GM18502 (cell line): ENCODE measurements around the gene PTTG1IP.

Experiments
- ATAC-seq: cut with Tn5 transposase; IDR thresholded peaks from one replicate; pipeline ENCODE4 v1.9.1; 2021; ENCODE audit warnings: mild to moderate bottlenecking; ENCODE audit not compliant: unreplicated experiment, poor library complexity

The PTTG1IP gene

DNA sequence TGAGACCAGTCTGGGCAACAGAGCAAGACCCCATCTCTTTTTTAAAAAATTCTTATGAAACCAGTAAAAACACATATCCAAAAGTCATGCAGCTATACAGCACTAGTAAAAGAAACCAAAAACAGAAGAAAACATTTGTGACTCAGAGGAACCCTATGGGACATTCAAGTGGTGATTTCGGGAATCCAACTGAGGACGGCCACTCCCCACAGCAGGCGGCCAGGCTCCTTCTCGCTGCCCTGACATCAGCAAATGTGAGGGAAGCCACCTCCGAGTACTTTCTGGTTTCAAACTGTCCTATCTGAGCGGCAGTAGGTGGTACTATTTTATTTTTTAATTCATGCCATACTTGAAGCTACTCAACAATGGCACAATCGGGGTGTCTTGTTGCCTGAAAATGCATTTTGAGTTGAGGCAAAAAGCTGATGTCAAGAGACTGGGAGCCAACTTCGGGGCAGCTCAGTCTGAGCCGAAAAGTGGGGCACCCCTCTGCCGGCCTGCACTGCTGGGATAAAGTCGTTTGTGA lies 58.9 kb downstream of the PTTG1IP start:
- no peak for ATAC-seq

GRCh38 chr21:44813727-44814126 lies 59.8 kb downstream of the PTTG1IP start:
- no peak for ATAC-seq

DNA sequence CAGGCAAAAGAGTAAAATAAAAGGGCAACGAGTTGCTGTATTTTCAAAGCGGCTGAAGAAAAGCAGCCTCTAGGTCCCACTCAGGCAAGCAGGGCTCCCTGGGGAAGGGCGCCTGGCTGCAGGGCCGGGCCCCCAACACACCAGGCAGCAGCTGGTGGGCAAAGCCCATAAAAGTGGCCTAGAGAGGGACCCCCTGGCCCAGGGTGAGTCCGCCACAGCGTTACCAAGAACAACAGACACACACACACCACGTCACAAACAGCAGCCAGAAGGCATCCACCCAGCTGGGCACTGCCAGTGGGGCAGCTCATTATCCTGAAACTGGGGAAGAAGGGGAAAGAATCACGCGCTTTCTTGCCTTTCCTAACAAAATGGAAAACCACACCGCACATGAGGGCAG lies 60.3 kb downstream of the PTTG1IP start:
- ATAC-seq, result no peak

- ATAC-seq, result no peak
Measured at GRCh38 chr21:44812640-44813039, 60.9 kb downstream of the PTTG1IP start.

GRCh38 chr21:44810779-44811178 lies 62.7 kb downstream of the PTTG1IP start:
- no peak for ATAC-seq

- ATAC-seq, result no peak
Measured at GRCh38 chr21:44805859-44806258, 67.6 kb downstream of the PTTG1IP start.

DNA sequence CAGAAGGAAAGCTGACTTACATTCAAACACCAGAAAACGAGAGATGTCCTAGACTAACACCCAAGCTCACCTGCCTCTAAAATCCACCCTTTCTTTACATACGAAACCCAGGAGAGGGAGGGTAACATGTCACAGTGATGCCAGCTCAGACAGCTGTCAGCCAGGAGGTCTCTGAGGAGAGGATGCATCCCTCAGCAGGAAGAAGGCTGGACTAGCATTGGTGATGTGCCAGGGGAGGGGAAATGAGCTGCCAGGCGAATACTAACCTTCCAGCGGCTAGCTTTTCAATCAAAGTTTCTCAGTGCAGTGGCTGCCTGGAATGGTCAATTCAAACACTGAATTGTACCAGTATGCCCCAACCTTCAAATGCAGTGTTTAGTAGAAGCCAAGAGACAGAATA lies 68.3 kb downstream of the PTTG1IP start:
- no peak for ATAC-seq

GRCh38 chr21:44804762-44805161 lies 68.7 kb downstream of the PTTG1IP start:
- no peak for ATAC-seq

DNA sequence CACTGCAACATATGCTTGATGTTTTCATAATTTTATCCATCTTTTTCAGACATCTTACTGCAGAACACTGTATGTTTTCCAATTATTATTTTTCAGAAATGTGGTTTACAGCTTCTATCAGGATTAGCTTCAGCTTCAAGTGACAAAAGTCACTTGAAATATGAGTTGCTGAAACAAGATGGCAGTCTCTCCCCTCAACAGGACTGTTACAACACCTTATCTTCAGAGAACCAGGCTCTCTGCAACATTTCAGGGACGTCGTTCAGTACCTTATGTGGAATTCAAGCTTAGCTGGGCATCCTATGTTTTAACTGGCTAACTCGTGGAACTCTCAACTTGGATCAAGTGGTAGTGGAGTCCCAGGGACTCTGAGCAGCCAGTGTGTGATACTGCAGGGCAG lies 69.8 kb downstream of the PTTG1IP start:
- no peak for ATAC-seq

DNA sequence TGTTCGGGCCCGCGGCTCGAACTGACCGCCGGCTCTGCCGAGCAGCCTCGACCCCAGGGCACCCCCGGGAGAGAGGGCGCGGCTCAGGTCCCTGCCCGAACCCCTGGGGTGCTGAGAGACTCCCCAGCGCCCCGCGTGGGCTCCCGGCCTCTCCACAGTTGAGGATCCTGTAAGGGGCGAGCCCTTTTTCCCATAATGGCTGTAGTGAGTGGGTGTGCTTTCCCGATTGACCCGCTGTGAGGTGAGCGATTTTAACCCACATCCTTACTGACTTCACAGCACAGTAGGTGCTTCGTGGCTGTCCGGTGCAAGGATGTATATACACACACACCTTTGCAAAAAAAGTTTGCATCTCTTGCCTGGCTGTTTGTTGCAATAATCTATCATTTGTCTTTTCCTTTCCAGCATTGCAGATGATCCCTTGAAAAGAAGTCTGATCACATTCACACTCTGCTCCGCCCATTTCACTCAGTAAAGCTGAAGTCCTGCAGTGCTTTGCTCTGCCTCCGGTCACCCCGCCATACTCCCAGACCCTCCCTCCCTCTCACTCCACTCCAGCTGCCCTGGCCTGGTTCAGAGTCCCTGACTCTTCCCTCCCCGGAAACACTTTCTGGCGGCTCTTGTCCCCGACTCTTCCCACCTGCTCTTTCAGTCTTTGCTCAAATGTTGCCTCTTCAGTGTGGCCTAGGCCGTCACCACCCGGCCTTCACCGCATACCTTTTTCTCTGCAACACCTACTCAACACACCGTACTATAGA lies 70.9 kb downstream of the PTTG1IP start:
- ATAC-seq, result no peak

- ATAC-seq, result peak; percentile 83
Measured at GRCh38 chr21:44801468-44802395, 71.8 kb downstream of the PTTG1IP start, which contains the start of gene UBE2G2. Gene UBE2G2 (minus strand): TSS chr21:44801820. CDS start chr21:44801748, 72 bp downstream.

- ATAC-seq, result peak; percentile 39
Measured at GRCh38 chr21:44800971-44801467, 72.5 kb downstream of the PTTG1IP start.

- no peak for ATAC-seq
Measured at GRCh38 chr21:44800103-44800502, 73.4 kb downstream of the PTTG1IP start.

- ATAC-seq, result no peak
Measured at GRCh38 chr21:44799646-44800045, 73.8 kb downstream of the PTTG1IP start.
